Measurements from ENCODE around the gene ASPSCR1. TPM values are rescaled to one million over a fixed set of nuclear protein-coding genes. Genes with fewer than 3 reads are reported as not detected.

The ASPSCR1 gene
- total and polyA plus RNA-seq, 2 of the 13 experiments (the other 11 are each of a cell fraction or from before 2014, with no cell fraction given) = 274 to 314 TPM

DNA sequence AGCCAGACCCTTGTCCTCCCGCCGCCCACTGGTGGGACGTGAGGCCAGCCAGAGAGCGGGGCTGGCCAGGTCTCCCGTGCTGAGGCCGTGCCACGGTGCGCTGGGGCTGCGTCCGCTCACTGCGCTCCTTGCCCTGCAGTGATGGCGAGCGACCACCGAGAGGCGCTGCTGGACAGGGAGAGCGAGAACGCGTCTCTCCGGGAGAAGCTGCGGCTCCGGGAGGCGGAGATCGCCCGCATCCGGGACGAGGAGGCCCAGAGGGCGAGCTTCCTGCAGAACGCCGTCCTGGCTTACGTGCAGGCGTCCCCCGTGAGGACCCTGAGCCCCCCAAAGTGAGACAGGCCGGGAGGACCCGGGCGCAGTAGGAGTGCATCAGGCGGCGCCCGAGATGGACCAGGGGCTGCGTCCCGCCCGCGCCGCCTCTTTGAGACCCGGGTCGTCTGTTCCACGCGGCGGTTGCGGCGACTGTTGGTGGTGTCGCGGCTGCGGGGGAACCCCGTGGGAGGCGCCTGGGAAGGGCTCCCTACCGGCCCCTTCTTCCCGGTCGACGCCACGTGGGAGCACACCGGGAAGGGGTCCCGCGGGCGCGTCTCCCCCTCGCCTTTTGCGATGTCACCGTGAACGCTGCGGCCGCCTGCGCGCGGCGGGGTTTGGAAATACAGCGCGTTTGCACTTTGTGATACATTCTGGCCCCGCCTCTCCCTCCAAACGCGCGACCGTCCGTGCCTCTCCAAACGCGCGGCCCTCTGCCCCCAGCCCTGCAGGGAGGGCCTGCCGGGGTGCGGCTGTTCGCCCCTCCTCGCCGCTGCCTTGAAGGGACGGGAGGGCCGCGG, 53.3 kb downstream of the ASPSCR1 start (continued):
- TF ChIP-seq, protein P1, sequence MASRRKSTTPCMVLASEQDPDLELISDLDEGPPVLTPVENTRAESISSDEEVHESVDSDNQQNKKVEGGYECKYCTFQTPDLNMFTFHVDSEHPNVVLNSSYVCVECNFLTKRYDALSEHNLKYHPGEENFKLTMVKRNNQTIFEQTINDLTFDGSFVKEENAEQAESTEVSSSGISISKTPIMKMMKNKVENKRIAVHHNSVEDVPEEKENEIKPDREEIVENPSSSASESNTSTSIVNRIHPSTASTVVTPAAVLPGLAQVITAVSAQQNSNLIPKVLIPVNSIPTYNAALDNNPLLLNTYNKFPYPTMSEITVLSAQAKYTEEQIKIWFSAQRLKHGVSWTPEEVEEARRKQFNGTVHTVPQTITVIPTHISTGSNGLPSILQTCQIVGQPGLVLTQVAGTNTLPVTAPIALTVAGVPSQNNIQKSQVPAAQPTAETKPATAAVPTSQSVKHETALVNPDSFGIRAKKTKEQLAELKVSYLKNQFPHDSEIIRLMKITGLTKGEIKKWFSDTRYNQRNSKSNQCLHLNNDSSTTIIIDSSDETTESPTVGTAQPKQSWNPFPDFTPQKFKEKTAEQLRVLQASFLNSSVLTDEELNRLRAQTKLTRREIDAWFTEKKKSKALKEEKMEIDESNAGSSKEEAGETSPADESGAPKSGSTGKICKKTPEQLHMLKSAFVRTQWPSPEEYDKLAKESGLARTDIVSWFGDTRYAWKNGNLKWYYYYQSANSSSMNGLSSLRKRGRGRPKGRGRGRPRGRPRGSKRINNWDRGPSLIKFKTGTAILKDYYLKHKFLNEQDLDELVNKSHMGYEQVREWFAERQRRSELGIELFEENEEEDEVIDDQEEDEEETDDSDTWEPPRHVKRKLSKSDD (CRISPR knock-in tag; IDR thresholded peaks at IDR 0.05; ENCODE audit: low read depth) = peak; percentile 96
- TF ChIP-seq SRSF9 (IDR thresholded peaks at IDR 0.05; ENCODE audit: borderline replicate concordance, insufficient read depth, low read depth, low read length, poor library complexity, severe bottlenecking) = no peak
- no peak for TF ChIP-seq ZNF781 (CRISPR knock-in tag; IDR thresholded peaks at IDR 0.05; ENCODE audit: borderline replicate concordance, not compliant biosample characterization)
- no peak for TF ChIP-seq CBX1 (IDR thresholded peaks at IDR 0.05; ENCODE audit: low read depth)
- TF ChIP-seq HOXA3 (CRISPR knock-in tag; IDR thresholded peaks at IDR 0.05) = peak; percentile 96
- no peak for TF ChIP-seq MEIS2 (CRISPR knock-in tag; IDR thresholded peaks at IDR 0.05)
- TF ChIP-seq ZBTB33 (CRISPR knock-in tag; IDR thresholded peaks at IDR 0.05) = peak; percentile 100
- TF ChIP-seq CBX2 (IDR thresholded peaks at IDR 0.05; ENCODE audit: low read depth, low read length) = no peak
- no peak for TF ChIP-seq CBX2 (CRISPR knock-in tag; IDR thresholded peaks at IDR 0.05; ENCODE audit: low read depth)
- TF ChIP-seq RAD21 (CRISPR knock-in tag; IDR thresholded peaks at IDR 0.05) = peak; percentile 91
- no peak for TF ChIP-seq CCAR2 (optimal IDR thresholded peaks at IDR 0.05; ENCODE audit: low read depth, low read length)
- TF ChIP-seq BORCS8-MEF2B (CRISPR knock-in tag; IDR thresholded peaks at IDR 0.05) = no peak
- TF ChIP-seq FOSL2 (CRISPR knock-in tag; IDR thresholded peaks at IDR 0.05) = 0 out of 2 replicates have a peak, but pooled peaks have one; percentile 8
- no peak for TF ChIP-seq ZNF280B (CRISPR knock-in tag; IDR thresholded peaks at IDR 0.05; ENCODE audit: borderline replicate concordance)
- no peak for TF ChIP-seq RBM22 (optimal IDR thresholded peaks at IDR 0.05; ENCODE audit: low read length)
- TF ChIP-seq ZNF589 (CRISPR knock-in tag; conservative IDR thresholded peaks at IDR 0.05) = 0 out of 2 replicates have a peak, but pooled peaks have one; percentile 39
- no peak for TF ChIP-seq ZNF354B (CRISPR knock-in tag; IDR thresholded peaks at IDR 0.05)
- TF ChIP-seq NONO (IDR thresholded peaks at IDR 0.05) = no peak
- TF ChIP-seq NONO (CRISPR knock-in tag; conservative IDR thresholded peaks at IDR 0.05) = 0 out of 2 replicates have a peak, but pooled peaks have one; percentile 33
- TF ChIP-seq SP5 (CRISPR knock-in tag; IDR thresholded peaks at IDR 0.05; ENCODE audit: borderline replicate concordance, low read depth) = 0 out of 2 replicates have a peak, but pooled peaks have one; percentile 20
